Transverse colon (tissue), 4 donors: ENCODE data around the gene DPYD.

Experiments
- EP300 ChIP-seq: sonication (generic); formaldehyde crosslinking; IDR thresholded peaks from one replicate; pipeline ENCODE4 v1.6.1; 2017; ENCODE audit warnings: antibody characterized with exemption, low read depth
- POLR2A ChIP-seq: fragments of 450-650 bp; IDR thresholded peaks from one replicate; pipeline ENCODE4 v1.6.1; 2016; ENCODE audit warnings: antibody characterized with exemption, mild to moderate bottlenecking, moderate library complexity
- POLR2AphosphoS5 ChIP-seq, 3 donors: sonication (generic); formaldehyde crosslinking; IDR thresholded peaks; one replicate each; pipeline ENCODE4 v1.6.1; 2016; ENCODE audit warnings: antibody characterized with exemption in 3 of 3
- TF ChIP-seq, protein P1 (sequence below), 5 experiments: fragments of 200-600 bp in 3 of 5; fragments of 450-650 bp in 2 of 5; sonication (generic) in 3 of 5; IDR thresholded peaks; 1 replicate in 2 of 5; 2 replicates in 3 of 5; pipeline ENCODE4 v1.5.1; 2016 to 2017; ENCODE audit warnings: antibody characterized with exemption in 5 of 5, inconsistent platforms in 3 of 5, mild to moderate bottlenecking in 2 of 5, moderate library complexity in 1 of 5

DNA sequence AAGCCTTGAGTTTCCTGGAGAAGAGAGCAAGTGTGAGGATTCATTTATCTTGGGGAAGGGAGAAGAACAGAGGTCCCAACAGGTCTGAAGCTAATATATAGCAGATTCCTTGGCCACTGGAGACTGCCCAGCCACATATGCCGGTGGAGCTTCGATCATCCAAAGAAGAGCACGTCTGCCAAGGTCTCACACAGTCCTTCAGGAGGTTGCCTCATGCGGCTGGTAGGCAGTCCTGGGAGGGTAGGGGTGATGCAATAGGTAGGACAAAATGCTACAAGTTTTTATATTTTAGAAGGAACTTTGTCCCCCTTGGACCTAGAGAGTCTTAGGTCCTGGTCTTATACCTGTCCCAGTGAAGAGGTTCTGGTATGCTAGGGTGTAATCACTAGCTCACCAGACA, 582.5 kb downstream of the DPYD start:
- TF ChIP-seq EP300 (no peak), POLR2A (no peak), POLR2AphosphoS5 (IDR thresholded peaks at IDR 0.05) (no peak)
- TF ChIP-seq, protein P1, sequence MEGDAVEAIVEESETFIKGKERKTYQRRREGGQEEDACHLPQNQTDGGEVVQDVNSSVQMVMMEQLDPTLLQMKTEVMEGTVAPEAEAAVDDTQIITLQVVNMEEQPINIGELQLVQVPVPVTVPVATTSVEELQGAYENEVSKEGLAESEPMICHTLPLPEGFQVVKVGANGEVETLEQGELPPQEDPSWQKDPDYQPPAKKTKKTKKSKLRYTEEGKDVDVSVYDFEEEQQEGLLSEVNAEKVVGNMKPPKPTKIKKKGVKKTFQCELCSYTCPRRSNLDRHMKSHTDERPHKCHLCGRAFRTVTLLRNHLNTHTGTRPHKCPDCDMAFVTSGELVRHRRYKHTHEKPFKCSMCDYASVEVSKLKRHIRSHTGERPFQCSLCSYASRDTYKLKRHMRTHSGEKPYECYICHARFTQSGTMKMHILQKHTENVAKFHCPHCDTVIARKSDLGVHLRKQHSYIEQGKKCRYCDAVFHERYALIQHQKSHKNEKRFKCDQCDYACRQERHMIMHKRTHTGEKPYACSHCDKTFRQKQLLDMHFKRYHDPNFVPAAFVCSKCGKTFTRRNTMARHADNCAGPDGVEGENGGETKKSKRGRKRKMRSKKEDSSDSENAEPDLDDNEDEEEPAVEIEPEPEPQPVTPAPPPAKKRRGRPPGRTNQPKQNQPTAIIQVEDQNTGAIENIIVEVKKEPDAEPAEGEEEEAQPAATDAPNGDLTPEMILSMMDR (IDR thresholded peaks at IDR 0.05) = no peak
